Measurements from ENCODE around the gene RFX4. TPM values are rescaled to one million over a fixed set of nuclear protein-coding genes. Genes with fewer than 3 reads are reported as not detected.

The RFX4 gene
- not detected for polyA plus RNA-seq (ENCODE audit: insufficient read length in 4 of 4)

- no peak for DNase-seq (ENCODE audit: low read depth in 4 of 4, low spot score in 3 of 4)
Measured at GRCh38 chr12:106582641-106583230, at the start of gene RFX4. Gene RFX4 (plus strand): TSS chr12:106583004. CDS start chr12:106583321, 317 bp downstream.

GRCh38 chr12:106541201-106541600, 41.6 kb upstream of the RFX4 start:
- DNase-seq (ENCODE audit: low read depth in 4 of 4, low spot score in 3 of 4) = no peak

GRCh38 chr12:106551410-106551809, 31.4 kb upstream of the RFX4 start:
- no peak for DNase-seq (ENCODE audit: low read depth in 4 of 4, low spot score in 3 of 4)

- no peak for DNase-seq (ENCODE audit: low read depth in 4 of 4, low spot score in 3 of 4)
Measured at GRCh38 chr12:106552228-106552627, 30.6 kb upstream of the RFX4 start.

GRCh38 chr12:106564678-106565329, 18.0 kb upstream of the RFX4 start:
- no peak for DNase-seq (ENCODE audit: low read depth in 4 of 4, low spot score in 3 of 4)

- no peak for DNase-seq (ENCODE audit: low read depth in 4 of 4, low spot score in 3 of 4)
Measured at GRCh38 chr12:106566771-106567170, 16.0 kb upstream of the RFX4 start.

- DNase-seq (ENCODE audit: low read depth in 4 of 4, low spot score in 3 of 4) = no peak
Measured at GRCh38 chr12:106573239-106573638, 9.6 kb upstream of the RFX4 start.

- DNase-seq (ENCODE audit: low read depth in 4 of 4, low spot score in 3 of 4) = no peak
Measured at GRCh38 chr12:106576848-106577247, 6.0 kb upstream of the RFX4 start.

- DNase-seq (ENCODE audit: low read depth in 4 of 4, low spot score in 3 of 4) = no peak
Measured at GRCh38 chr12:106580671-106581508, 1.9 kb upstream of the RFX4 start.

GRCh38 chr12:106581543-106582248, 1.1 kb upstream of the RFX4 start:
- DNase-seq (ENCODE audit: low read depth in 4 of 4, low spot score in 3 of 4) = no peak

GRCh38 chr12:106582249-106582591, 584 bp upstream of the RFX4 start:
- no peak for DNase-seq (ENCODE audit: low read depth in 4 of 4, low spot score in 3 of 4)

- no peak for DNase-seq (ENCODE audit: low read depth in 4 of 4, low spot score in 3 of 4)
Measured at GRCh38 chr12:106583242-106584103, 669 bp downstream of the RFX4 start.

- DNase-seq (ENCODE audit: low read depth in 4 of 4, low spot score in 3 of 4) = no peak
Measured at GRCh38 chr12:106584104-106585064, 1.6 kb downstream of the RFX4 start.

- no peak for DNase-seq (ENCODE audit: low read depth in 4 of 4, low spot score in 3 of 4)
Measured at GRCh38 chr12:106585105-106585520, 2.3 kb downstream of the RFX4 start.

- DNase-seq (ENCODE audit: low read depth in 4 of 4, low spot score in 3 of 4) = no peak
Measured at GRCh38 chr12:106585521-106586277, 2.9 kb downstream of the RFX4 start.

- no peak for DNase-seq (ENCODE audit: low read depth in 4 of 4, low spot score in 3 of 4)
Measured at GRCh38 chr12:106586278-106586802, 3.5 kb downstream of the RFX4 start.

GRCh38 chr12:106586803-106587684, 4.2 kb downstream of the RFX4 start:
- DNase-seq (ENCODE audit: low read depth in 4 of 4, low spot score in 3 of 4) = no peak
